IPS-20b (cell line): ENCODE results near the gene OR2AK2.
"Not testable (repeated sequence)": the region's sequence is repeated elsewhere in the genome, so short reads cannot be mapped to it uniquely, and the experiment has no call there.

ENCODE experiments used
- H3K27ac ChIP-seq: one replicate; pipeline ENCODE4 v1.5.1; 2013; ENCODE audit warnings: low read length
- H3K27me3 ChIP-seq: 2 replicates; pipeline ENCODE4 v1.6.1; 2013; ENCODE audit warnings: mild to moderate bottlenecking, low read length, inconsistent platforms; ENCODE audit not compliant: insufficient read depth
- H3K36me3 ChIP-seq: 2 replicates; pipeline ENCODE4 v1.6.1; 2013; ENCODE audit warnings: low read depth, mild to moderate bottlenecking, inconsistent platforms, low read length, moderate library complexity; ENCODE audit not compliant: insufficient read depth
- H3K4me1 ChIP-seq: 2 replicates; pipeline ENCODE4 v1.6.1; 2013; ENCODE audit warnings: mild to moderate bottlenecking, control low read depth, inconsistent platforms, low read length, moderate library complexity; ENCODE audit not compliant: insufficient read depth
- H3K4me3 ChIP-seq: 2 replicates; pipeline ENCODE4 v1.5.1; 2013; ENCODE audit warnings: mild to moderate bottlenecking, low read length, inconsistent platforms
- H3K9ac ChIP-seq: 2 replicates; pipeline ENCODE4 v1.6.1; 2013; ENCODE audit warnings: low read depth, mild to moderate bottlenecking, inconsistent platforms, low read length, moderate library complexity
- H3K9me3 ChIP-seq: 2 replicates; pipeline ENCODE4 v1.6.1; 2013; ENCODE audit warnings: mild to moderate bottlenecking, low read depth, low read length, inconsistent platforms; ENCODE audit not compliant: insufficient read depth

Gene OR2AK2, protein sequence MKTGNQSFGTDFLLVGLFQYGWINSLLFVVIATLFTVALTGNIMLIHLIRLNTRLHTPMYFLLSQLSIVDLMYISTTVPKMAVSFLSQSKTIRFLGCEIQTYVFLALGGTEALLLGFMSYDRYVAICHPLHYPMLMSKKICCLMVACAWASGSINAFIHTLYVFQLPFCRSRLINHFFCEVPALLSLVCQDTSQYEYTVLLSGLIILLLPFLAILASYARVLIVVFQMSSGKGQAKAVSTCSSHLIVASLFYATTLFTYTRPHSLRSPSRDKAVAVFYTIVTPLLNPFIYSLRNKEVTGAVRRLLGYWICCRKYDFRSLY

DNA sequence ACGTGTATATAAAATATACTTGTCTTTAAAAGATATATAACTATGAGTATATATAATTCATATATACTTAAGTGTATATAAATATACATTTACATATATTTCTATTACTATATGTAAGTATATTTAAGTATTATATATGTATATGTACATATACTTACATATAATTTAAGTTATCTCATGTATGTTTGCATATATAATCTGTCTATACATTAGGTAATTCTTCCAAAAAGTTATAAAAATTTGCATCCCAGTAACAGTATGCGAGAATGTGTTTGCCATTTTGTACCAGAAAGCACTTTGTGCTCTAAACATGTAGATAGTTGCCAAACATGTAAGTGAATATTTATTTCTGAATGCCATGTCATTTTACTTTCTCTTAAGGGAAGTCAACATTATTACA, at the start of gene OR2AK2:
Gene OR2AK2 (plus strand): TSS at position 301 of the 400 bp plus-strand sequence. CDS start 144 bp downstream, outside the sequence.
- Histone ChIP-seq H3K27ac (no peak within 1 kb of the TSS), H3K27me3 (no peaks in the 10 kb centered on the region), H3K4me1 (no peaks in the 10 kb centered on the region), H3K36me3 (no peaks in the 10 kb centered on the region), H3K9ac (no peak within 1 kb of the TSS), H3K9me3 (peaks cover 69% of the 10 kb centered on the region), H3K4me3 (no peak within 1 kb of the TSS)

DNA sequence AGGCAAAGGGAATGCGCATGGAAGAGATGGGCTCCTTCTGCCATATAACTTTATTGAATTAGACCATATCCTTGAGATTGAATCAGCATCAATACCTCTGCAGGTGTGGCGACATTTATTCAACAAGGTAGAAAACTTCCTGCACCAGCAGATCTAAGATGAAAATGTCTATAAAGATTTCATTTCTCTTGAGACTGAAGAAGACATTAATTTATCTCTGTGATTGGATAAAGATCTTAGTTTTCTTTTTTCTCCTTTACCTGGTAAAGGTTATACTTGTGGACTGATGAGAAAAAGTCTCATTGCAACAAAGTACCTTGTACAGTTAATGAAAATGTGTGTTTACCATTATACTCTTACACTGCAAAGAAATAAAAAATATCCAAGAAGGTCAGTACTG, 45.1 kb upstream of the OR2AK2 start, which contains the start of gene OR2T8:
Gene OR2T8 (plus strand): TSS at position 301 of the 400 bp plus-strand sequence. CDS start 766 bp downstream, outside the sequence.
- no peaks in the 10 kb centered on the region for H3K27me3 ChIP-seq
- H3K9me3 ChIP-seq, result peaks cover 82% of the 10 kb centered on the region
- H3K4me1 ChIP-seq, result no peaks in the 10 kb centered on the region
- no peaks in the 10 kb centered on the region for H3K36me3 ChIP-seq
- H3K4me3 ChIP-seq, result no peak within 1 kb of the TSS
- H3K27ac ChIP-seq, result no peak within 1 kb of the TSS
- H3K9ac ChIP-seq, result no peak within 1 kb of the TSS

DNA sequence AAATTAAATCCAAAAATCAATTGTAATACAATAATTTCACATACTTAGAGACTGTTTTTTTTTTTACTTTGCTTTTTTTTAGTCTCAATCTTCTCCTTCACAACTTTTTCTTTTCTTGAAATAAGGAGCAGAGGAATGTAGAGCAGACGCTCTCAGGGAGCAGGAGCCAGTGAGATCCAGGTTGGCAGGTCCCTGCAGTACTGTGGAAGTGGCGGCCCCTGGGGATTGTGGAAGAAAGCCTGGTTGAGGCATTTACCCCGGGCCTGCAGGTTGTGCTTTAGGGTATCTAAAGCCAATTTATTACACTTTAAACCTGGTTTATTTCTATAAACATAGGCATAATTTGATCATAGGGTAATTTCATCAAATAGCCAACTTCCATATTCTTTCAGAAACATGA, 41.1 kb upstream of the OR2AK2 start:
- peaks cover 74% of the 10 kb centered on the region for H3K9me3 ChIP-seq
- H3K4me1 ChIP-seq, result no peaks in the 10 kb centered on the region
- H3K27me3 ChIP-seq, result no peaks in the 10 kb centered on the region
- no peak overlapping the region for H3K4me3 ChIP-seq
- H3K9ac ChIP-seq, result no peak overlapping the region
- H3K27ac ChIP-seq, result no peak overlapping the region
- no peaks in the 10 kb centered on the region for H3K36me3 ChIP-seq

DNA sequence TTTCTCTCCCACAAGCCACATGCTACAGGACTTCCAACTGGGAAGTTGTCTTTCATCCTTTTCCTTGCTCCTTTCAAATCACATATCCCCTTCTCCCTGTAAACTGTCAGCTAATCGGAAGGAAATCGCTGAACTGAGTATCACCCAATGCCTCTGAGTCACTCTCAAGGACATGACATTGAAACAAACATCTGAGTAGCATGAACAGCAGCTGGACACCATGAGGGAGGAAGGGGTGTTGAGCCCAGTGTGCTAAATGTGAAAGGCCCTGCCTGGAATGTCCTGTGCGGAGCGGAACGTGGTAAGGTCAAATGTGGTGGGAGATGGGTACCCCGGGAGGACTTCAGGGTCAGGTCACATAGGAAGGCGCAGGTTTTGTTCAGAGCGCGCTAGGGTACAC, 40.2 kb upstream of the OR2AK2 start, which contains the start of gene OR2AJ1:
Gene OR2AJ1 (plus strand): TSS at position 22 of the 400 bp plus-strand sequence. CDS start 8,880 bp downstream, outside the sequence.
- no peak within 1 kb of the TSS for H3K27ac ChIP-seq
- no peaks in the 10 kb centered on the region for H3K36me3 ChIP-seq
- H3K9me3 ChIP-seq, result peaks cover 70% of the 10 kb centered on the region
- H3K27me3 ChIP-seq, result no peaks in the 10 kb centered on the region
- no peaks in the 10 kb centered on the region for H3K4me1 ChIP-seq
- no peak within 1 kb of the TSS for H3K9ac ChIP-seq
- H3K4me3 ChIP-seq, result no peak within 1 kb of the TSS

DNA sequence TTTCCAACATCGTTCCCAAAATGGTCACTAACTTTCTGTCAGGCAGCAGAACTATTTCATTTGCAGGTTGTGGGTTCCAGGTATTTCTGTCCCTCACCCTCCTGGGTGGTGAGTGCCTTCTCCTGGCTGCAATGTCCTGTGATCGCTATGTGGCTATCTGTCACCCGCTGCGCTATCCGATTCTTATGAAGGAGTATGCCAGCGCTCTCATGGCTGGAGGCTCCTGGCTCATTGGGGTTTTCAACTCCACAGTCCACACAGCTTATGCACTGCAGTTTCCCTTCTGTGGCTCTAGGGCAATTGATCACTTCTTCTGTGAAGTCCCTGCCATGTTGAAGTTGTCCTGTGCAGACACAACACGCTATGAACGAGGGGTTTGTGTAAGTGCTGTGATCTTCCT, 31.0 kb upstream of the OR2AK2 start:
- H3K4me3 ChIP-seq, result no peak overlapping the region
- no peak overlapping the region for H3K9ac ChIP-seq
- no peaks in the 10 kb centered on the region for H3K36me3 ChIP-seq
- peaks cover 78% of the 10 kb centered on the region for H3K9me3 ChIP-seq
- no peak overlapping the region for H3K27ac ChIP-seq
- no peaks in the 10 kb centered on the region for H3K4me1 ChIP-seq
- no peaks in the 10 kb centered on the region for H3K27me3 ChIP-seq

DNA sequence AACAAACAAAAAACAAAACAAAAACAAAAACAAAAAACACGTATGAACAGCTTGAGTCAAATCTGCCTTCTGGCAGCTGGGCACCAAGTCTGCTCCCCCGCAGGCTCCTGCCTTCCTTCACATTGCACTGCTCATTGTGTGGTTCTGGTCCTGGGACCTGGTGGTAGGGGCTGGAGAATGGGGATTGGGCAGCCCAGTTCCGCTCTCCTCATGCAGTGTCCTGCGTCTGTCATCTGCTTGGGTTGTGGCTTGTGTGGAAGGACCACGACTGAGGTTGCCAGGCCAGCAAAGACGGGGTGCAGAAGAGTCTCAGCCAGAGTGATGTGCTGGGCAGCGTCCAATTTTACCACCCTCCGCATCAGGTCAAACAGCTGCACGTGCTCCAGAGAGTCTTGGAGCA, 29.3 kb upstream of the OR2AK2 start:
- H3K4me3 ChIP-seq, result no peak overlapping the region
- H3K36me3 ChIP-seq, result no peaks in the 10 kb centered on the region
- H3K9me3 ChIP-seq, result peaks cover 79% of the 10 kb centered on the region
- no peaks in the 10 kb centered on the region for H3K4me1 ChIP-seq
- H3K27ac ChIP-seq, result no peak overlapping the region
- H3K27me3 ChIP-seq, result no peaks in the 10 kb centered on the region
- no peak overlapping the region for H3K9ac ChIP-seq

DNA sequence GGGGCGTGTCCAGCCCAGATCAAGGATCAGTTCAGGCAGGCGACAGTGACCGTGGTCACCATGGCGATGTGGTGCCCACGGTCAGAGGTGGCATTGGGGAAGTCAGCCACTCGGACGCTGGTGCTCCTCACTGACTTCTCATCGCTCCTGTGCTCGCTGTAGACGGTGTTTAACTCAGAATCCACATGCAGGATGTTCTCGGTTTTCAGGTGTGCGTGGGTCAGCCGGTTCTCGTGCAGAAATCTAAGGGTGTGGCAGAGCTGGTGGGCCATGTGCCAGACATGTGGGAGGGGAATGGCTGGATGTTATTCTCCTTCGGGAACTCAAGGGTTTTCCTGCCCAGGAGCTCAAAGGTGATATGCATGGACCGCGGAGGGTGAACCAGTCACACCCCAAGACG, 28.6 kb upstream of the OR2AK2 start:
- no peaks in the 10 kb centered on the region for H3K27me3 ChIP-seq
- H3K4me3 ChIP-seq, result no peak overlapping the region
- no peak overlapping the region for H3K9ac ChIP-seq
- H3K36me3 ChIP-seq, result no peaks in the 10 kb centered on the region
- H3K4me1 ChIP-seq, result no peaks in the 10 kb centered on the region
- H3K9me3 ChIP-seq, result peaks cover 79% of the 10 kb centered on the region
- no peak overlapping the region for H3K27ac ChIP-seq

DNA sequence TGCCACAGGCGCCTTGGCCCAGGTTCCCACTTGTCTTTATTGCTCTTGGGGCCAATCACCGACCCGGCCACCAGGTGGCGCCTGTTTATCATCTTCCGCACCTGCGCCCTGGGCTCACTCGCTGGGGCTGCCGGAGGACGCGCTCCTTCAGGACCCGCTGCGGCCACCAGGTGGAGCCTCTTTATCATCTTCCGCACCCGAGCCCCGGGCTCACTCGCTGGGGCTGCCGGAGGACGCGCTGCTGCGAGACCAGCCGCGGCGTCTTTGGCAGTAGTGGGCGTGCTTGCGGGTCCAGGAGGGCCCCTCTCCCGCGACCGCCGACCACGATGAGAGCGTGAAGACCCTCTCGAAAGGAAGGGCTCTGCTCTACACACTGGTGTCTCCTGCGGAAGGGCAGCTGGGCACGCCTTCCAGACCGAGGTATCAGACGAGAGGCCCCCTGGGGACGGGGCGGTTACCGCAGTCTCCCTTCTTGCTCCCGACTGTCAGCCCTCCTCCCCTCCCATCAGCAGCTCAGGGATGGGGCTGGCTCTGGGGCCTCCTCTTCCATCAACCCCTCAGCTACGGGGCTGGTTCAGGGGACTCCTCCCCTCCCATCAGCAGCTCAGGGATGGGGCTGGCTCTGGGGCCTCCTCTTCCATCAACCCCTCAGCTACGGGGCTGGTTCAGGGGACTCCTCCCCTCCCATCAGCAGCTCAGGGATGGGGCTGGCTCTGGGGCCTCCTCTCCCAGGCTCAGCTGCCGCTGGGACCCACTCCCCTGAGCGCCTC, 27.9 kb upstream of the OR2AK2 start:
- H3K4me3 ChIP-seq, result peak overlapping the region; percentile 51; the same call in 1 of the 2 replicates
- not testable (repeated sequence) for H3K27ac ChIP-seq, H3K36me3 ChIP-seq, H3K4me1 ChIP-seq, H3K27me3 ChIP-seq, H3K9ac ChIP-seq
- H3K9me3 ChIP-seq, result peaks cover 79% of the 10 kb centered on the region

DNA sequence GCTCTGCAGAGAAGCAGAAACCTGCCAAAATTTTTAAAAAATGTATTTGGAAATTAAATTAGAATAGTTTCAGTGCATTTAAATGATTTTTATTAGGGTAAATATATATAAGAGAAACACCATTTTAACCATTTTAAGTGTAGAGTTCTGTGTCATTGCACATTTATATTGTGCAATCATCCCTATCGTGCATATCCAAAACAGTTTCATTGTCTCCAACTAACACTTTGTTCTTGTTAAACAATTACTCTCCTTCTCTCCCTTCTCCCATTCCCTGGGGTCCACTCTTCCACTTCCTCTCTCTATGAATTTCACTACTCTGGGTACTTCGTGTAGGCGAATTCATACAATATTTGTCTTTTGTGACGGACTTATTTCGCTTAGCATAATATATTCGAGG, 22.4 kb upstream of the OR2AK2 start:
- no peaks in the 10 kb centered on the region for H3K4me1 ChIP-seq
- H3K9me3 ChIP-seq, result peaks cover 90% of the 10 kb centered on the region
- H3K4me3 ChIP-seq, result no peak overlapping the region
- H3K36me3 ChIP-seq, result no peaks in the 10 kb centered on the region
- no peak overlapping the region for H3K27ac ChIP-seq
- no peak overlapping the region for H3K9ac ChIP-seq
- no peaks in the 10 kb centered on the region for H3K27me3 ChIP-seq

DNA sequence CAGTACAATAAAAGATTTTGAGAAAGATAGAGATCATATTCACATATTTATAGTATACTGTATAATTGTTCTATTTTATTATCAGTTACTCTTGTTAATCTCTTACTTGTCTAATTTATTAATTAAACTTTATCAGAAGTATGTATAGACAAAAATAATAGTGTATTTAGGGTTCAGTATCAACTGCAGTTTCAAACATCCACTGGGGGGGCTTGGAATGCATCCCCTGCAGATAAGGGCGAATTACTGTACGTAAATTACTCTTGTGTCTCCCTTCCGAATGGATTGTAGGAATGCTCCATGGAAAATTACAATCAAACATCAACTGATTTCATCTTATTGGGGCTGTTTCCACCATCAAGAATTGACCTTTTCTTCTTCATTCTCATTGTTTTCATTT, 16.5 kb upstream of the OR2AK2 start, which contains the start of gene OR2L8:
Gene OR2L8 (plus strand): TSS at position 301 of the 400 bp plus-strand sequence. CDS start 0 bp downstream, at position 301.
- H3K36me3 ChIP-seq, result no peaks in the 10 kb centered on the region
- H3K9me3 ChIP-seq, result peaks cover 92% of the 10 kb centered on the region
- no peak within 1 kb of the TSS for H3K9ac ChIP-seq
- no peaks in the 10 kb centered on the region for H3K4me1 ChIP-seq
- H3K27ac ChIP-seq, result no peak within 1 kb of the TSS
- no peak within 1 kb of the TSS for H3K4me3 ChIP-seq
- no peaks in the 10 kb centered on the region for H3K27me3 ChIP-seq

DNA sequence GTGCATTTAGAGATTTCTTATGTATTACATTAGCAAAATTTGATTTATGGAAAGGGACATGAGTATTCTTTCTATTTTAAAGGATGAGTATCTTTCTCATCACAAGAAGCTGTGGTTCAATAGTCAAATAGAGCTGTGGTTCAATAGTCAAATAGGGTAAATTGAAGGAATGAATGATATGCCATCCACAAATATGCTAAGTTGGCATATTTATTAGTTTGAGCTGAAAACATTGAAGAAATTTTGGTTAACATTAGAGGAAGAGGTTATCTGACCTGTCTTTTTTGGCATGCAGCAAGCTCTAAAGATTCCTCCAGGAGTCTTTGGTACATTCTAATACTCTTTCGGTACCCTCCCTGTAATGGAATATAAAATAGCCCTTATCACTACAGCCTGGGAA, 11.6 kb upstream of the OR2AK2 start:
- H3K4me1 ChIP-seq, result no peaks in the 10 kb centered on the region
- no peaks in the 10 kb centered on the region for H3K36me3 ChIP-seq
- peaks cover 56% of the 10 kb centered on the region for H3K9me3 ChIP-seq
- H3K9ac ChIP-seq, result no peak overlapping the region
- H3K27me3 ChIP-seq, result no peaks in the 10 kb centered on the region
- H3K4me3 ChIP-seq, result no peak overlapping the region
- no peak overlapping the region for H3K27ac ChIP-seq

DNA sequence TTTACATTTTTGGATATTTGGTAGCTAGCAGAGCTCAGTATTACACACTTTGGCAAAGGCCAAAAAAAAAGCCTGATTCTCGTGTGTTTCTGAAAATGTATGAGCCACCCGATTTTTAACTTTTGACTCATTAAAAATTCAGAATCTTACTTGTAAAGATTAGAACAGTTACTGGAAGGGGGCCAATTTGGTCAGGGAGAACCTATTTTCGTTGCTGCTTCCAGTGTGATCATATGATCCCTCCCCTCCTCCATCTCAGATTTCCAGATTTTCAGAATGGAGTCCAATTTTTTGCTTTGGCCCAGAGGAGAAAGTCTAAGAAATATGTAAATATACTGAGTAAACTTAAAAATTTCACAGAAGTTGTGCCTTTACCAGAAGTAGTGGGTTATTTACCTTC, 3.2 kb upstream of the OR2AK2 start:
- Histone ChIP-seq H3K27me3 (no peaks in the 10 kb centered on the region), H3K4me1 (no peaks in the 10 kb centered on the region), H3K36me3 (no peaks in the 10 kb centered on the region), H3K9me3 (peaks cover 53% of the 10 kb centered on the region), H3K9ac (no peak overlapping the region), H3K27ac (no peak overlapping the region), H3K4me3 (no peak overlapping the region)
